GM12801 (cell line): ENCODE results near the gene OR9G4.

Source experiments
- TF ChIP-seq, protein P1 (sequence below): IDR thresholded peaks from one replicate; pipeline ENCODE4 v1.5.1; 2011; ENCODE audit warnings: control low read depth; ENCODE audit not compliant: insufficient read length; ENCODE audit errors: extremely low read depth

OR9G4 gene

DNA sequence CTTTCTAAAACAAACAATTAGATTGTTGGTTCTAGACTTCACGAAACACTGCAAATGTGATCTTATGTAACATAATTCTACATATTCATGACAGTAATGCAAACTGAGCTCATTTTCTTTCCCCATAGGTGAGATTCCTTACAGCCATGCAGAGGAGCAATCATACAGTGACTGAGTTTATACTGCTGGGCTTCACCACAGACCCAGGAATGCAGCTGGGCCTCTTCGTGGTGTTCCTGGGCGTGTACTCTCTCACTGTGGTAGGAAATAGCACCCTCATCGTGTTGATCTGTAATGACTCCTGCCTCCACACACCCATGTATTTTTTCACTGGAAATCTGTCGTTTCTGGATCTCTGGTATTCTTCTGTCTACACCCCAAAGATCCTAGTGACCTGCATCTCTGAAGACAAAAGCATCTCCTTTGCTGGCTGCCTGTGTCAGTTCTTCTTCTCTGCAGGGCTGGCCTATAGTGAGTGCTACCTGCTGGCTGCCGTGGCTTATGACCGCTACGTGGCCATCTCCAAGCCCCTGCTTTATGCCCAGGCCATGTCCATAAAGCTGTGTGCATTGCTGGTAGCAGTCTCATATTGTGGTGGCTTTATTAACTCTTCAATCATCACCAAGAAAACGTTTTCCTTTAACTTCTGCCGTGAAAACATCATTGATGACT lies 48.1 kb downstream of the OR9G4 start:
- TF ChIP-seq, protein P1, sequence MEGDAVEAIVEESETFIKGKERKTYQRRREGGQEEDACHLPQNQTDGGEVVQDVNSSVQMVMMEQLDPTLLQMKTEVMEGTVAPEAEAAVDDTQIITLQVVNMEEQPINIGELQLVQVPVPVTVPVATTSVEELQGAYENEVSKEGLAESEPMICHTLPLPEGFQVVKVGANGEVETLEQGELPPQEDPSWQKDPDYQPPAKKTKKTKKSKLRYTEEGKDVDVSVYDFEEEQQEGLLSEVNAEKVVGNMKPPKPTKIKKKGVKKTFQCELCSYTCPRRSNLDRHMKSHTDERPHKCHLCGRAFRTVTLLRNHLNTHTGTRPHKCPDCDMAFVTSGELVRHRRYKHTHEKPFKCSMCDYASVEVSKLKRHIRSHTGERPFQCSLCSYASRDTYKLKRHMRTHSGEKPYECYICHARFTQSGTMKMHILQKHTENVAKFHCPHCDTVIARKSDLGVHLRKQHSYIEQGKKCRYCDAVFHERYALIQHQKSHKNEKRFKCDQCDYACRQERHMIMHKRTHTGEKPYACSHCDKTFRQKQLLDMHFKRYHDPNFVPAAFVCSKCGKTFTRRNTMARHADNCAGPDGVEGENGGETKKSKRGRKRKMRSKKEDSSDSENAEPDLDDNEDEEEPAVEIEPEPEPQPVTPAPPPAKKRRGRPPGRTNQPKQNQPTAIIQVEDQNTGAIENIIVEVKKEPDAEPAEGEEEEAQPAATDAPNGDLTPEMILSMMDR: no peak

DNA sequence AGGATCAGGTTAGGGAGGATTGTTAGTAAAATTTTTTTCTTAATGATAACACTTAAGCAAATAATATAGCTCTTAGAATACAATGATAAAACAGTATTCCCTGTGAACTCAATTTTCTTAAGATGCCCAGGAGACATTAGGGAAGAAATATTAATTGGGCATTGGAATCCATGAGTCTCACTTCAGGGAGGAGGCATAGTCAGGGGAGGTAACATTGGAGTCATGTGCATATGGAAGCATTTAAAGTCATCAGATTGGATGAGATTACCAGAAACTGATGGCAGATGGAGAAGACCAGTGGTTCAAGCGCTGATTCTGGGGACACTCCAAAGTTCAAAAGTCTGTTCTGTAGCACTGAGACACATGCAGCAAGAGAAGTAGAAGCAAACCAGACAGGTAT lies 49.7 kb downstream of the OR9G4 start, which contains the start of gene OR9G1:
Gene OR9G1, plus strand, starts transcription at position 301 of the 400 bp plus-strand sequence. CDS start 1,293 bp downstream, outside the sequence.
- TF ChIP-seq, protein P1: no peak

DNA sequence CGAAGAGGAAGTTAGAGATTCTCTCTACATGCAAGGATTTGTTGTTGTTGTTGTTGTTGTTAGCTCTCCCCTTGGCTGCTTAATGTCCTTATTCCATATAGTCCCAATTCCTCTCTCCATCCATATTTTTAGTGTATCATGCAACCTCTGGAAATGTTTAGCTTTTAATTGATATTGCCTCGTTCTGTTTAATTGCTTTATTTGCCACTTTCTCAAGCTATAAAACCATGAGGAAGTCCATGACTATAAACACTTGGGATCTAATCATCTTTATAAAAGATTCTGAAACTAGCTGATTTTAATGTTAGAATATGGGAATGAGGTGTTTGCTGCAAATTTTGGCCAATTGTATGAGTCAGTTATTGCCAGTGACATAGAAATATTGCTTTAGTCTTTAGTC lies 55.1 kb downstream of the OR9G4 start:
- TF ChIP-seq, protein P1: no peak
